Upper lobe of left lung (tissue), 4 donors: Measurements from ENCODE around the gene TRAPPC3L.

Experiments
- EP300 ChIP-seq, 4 donors: sonication (generic); formaldehyde crosslinking; IDR thresholded peaks; one replicate each; pipeline ENCODE4 v1.5.1; 2017; ENCODE audit warnings: antibody characterized with exemption in 4 of 4, control low read depth in 2 of 4
- POLR2A ChIP-seq, 4 donors: fragments of 450-650 bp; IDR thresholded peaks; one replicate each; pipeline ENCODE4 v1.5.1; 2016 to 2017; ENCODE audit warnings: antibody characterized with exemption in 4 of 4, mild to moderate bottlenecking in 2 of 4
- POLR2AphosphoS5 ChIP-seq, 2 donors: sonication (generic); formaldehyde crosslinking; IDR thresholded peaks; one replicate each; pipeline ENCODE4 v1.5.1; 2017; ENCODE audit warnings: antibody characterized with exemption in 2 of 2
- TF ChIP-seq, protein P1 (sequence below), 6 experiments: fragments of 450-650 bp in 4 of 6; fragments of 200-600 bp in 2 of 6; sonication (generic) in 2 of 6; IDR thresholded peaks; one replicate each; pipeline ENCODE4 v1.5.1; 2016 to 2019; ENCODE audit warnings: antibody characterized with exemption in 6 of 6

DNA sequence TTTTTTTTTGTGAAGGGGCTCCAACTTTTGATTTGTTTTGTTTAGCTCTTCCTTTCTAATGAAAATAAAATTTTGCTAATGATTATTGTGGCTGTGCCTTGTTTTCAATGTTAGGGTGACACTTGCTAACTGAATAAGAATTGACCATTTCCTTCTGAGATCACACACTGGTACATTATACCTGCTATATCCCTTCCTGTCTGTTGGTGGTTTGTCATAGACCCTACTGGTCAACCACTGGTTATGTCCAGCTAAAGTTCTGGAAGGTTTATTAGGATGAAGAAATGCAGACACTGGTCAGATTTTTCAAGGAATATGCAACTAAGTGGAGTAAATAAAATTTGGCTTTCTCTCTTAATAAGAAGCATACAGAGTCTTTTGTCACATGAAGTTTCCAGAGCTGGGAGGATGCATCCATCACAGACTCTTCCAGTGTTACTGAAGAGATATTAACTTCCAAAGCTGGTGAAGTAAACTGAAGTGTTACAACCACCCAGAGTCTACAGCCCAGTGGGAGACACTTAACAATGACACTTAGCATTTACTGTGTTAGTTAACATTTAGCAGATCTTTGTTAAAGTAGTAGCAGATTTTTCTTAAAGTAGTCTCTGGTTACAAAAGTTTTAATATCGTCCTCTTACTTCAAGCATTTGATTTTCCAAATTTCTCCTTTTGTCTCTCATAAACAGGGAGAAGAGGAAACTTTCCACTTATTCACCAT is 53.7 kb downstream of the TRAPPC3L start:
- TF ChIP-seq, protein P1, sequence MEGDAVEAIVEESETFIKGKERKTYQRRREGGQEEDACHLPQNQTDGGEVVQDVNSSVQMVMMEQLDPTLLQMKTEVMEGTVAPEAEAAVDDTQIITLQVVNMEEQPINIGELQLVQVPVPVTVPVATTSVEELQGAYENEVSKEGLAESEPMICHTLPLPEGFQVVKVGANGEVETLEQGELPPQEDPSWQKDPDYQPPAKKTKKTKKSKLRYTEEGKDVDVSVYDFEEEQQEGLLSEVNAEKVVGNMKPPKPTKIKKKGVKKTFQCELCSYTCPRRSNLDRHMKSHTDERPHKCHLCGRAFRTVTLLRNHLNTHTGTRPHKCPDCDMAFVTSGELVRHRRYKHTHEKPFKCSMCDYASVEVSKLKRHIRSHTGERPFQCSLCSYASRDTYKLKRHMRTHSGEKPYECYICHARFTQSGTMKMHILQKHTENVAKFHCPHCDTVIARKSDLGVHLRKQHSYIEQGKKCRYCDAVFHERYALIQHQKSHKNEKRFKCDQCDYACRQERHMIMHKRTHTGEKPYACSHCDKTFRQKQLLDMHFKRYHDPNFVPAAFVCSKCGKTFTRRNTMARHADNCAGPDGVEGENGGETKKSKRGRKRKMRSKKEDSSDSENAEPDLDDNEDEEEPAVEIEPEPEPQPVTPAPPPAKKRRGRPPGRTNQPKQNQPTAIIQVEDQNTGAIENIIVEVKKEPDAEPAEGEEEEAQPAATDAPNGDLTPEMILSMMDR (IDR thresholded peaks at IDR 0.05): no peak
- TF ChIP-seq POLR2A (IDR thresholded peaks at IDR 0.05) (no peak), EP300 (IDR thresholded peaks at IDR 0.05) (no peak), POLR2AphosphoS5 (IDR thresholded peaks at IDR 0.05) (no peak)
